Breast epithelium (tissue), 4 donors: ENCODE results near the gene PPP5C. TPM values are rescaled to one million over a fixed set of nuclear protein-coding genes. Genes with fewer than 3 reads are reported as not detected.

Experiments used
- DNase-seq, 2 donors: peaks; one replicate each; pipeline ENCODE4 v3.0.0-alpha.2; 2019; ENCODE audit warnings: low spot score in 2 of 2
- H3K27ac ChIP-seq, 2 donors: fragments of 200-600 bp; sonication (generic) in 1 of 2; one replicate each; pipeline ENCODE4 v1.5.1; 2016 to 2019; ENCODE audit warnings: mild to moderate bottlenecking in 1 of 2
- H3K27me3 ChIP-seq, 2 donors: fragments of 200-600 bp; sonication (generic) in 1 of 2; one replicate each; pipeline versions ENCODE4 v1.5.1 to v1.6.0; 2017 to 2019; ENCODE audit warnings: control low read depth in 1 of 2, mild to moderate bottlenecking in 1 of 2
- H3K36me3 ChIP-seq: fragments of 200-600 bp; one replicate; pipeline ENCODE4 v1.5.1; 2019
- H3K4me1 ChIP-seq, 2 donors: fragments of 200-600 bp; sonication (generic); one replicate each; pipeline ENCODE4 v1.5.1; 2016 to 2019; ENCODE audit warnings: control low read depth in 1 of 2
- H3K4me3 ChIP-seq, 3 donors: fragments of 200-600 bp; sonication (generic); 1 replicate in 2 of 3; 2 replicates in 1 of 3; pipeline ENCODE4 v1.5.1; 2016 to 2019; ENCODE audit warnings: mild to moderate bottlenecking in 3 of 3, moderate library complexity in 2 of 3
- H3K9me3 ChIP-seq, 2 donors: fragments of 200-600 bp; sonication (generic) in 1 of 2; one replicate each; pipeline ENCODE4 v1.5.1; 2016 to 2019; ENCODE audit warnings: control low read depth in 1 of 2
- CTCF ChIP-seq, 3 donors: fragments of 450-650 bp; IDR thresholded peaks; one replicate each; pipeline ENCODE4 v1.5.1; 2016 to 2017; ENCODE audit warnings: antibody characterized with exemption in 3 of 3, mild to moderate bottlenecking in 3 of 3, moderate library complexity in 3 of 3
- POLR2A ChIP-seq: fragments of 450-650 bp; IDR thresholded peaks from one replicate; pipeline ENCODE4 v1.6.1; 2016; ENCODE audit warnings: antibody characterized with exemption, mild to moderate bottlenecking, moderate library complexity
- POLR2AphosphoS5 ChIP-seq, 3 donors: sonication (generic); formaldehyde crosslinking; IDR thresholded peaks; one replicate each; pipeline ENCODE4 v1.6.1; 2017; ENCODE audit warnings: antibody characterized with exemption in 3 of 3
- intact Hi-C: fragments of 100-400 bp; cut with DNase I; formaldehyde crosslinking; loops from one replicate; pipeline ENCODE4 v1.15.1; 2023; ENCODE audit warnings: low total_unique reads
- total RNA-seq, 3 donors: library from RNA; depleted of rRNA; stranded (reverse); fragments of >200 nt; gene quantifications; one replicate each; pipeline ENCODE4 v1.1.0, GENCODE V29; 2016

The PPP5C gene
- total RNA-seq, 3 donors from 2014 or later = 41.3 to 72.4 (median 58.7) TPM

GRCh38 chr19:46299695-46300094, 47.2 kb upstream of the PPP5C start:
- TF ChIP-seq CTCF (IDR thresholded peaks at IDR 0.05) = no peak
- no peak for TF ChIP-seq POLR2A
- TF ChIP-seq POLR2AphosphoS5 (IDR thresholded peaks at IDR 0.05) = no peak
- Histone ChIP-seq H3K36me3 (no peaks in the 10 kb centered on the region), H3K9me3 (no peaks in the 10 kb centered on the region), H3K4me3 (peak overlapping the region in 2 of 3 donors; percentile 48 to 61), H3K27ac (peak overlapping the region; percentile 74 to 83), H3K27me3 (no peaks in the 10 kb centered on the region), H3K4me1 (peaks cover 7 to 36% of the 10 kb centered on the region in 2 donors)
- intact Hi-C loops = no loop called here
- DNase-seq = no peak

- Histone ChIP-seq H3K27ac (no peak overlapping the region), H3K27me3 (no peaks in the 10 kb centered on the region), H3K4me1 (peaks cover 4 to 25% of the 10 kb centered on the region in 2 donors), H3K4me3 (peak overlapping the region in 1 of 3 donors; percentile 47), H3K9me3 (peaks cover 0 to 12% of the 10 kb centered on the region in 2 donors), H3K36me3 (no peaks in the 10 kb centered on the region)
- intact Hi-C loops = no loop called here
- no peak for TF ChIP-seq CTCF (IDR thresholded peaks at IDR 0.05)
- no peak for TF ChIP-seq POLR2AphosphoS5 (IDR thresholded peaks at IDR 0.05)
- no peak for TF ChIP-seq POLR2A
- DNase-seq = no peak
Measured at GRCh38 chr19:46303322-46303690, 43.6 kb upstream of the PPP5C start.

GRCh38 chr19:46303691-46304397, 43.0 kb upstream of the PPP5C start:
- Histone ChIP-seq H3K27ac (no peak overlapping the region), H3K4me3 (peak overlapping the region in 2 of 3 donors; percentile 13 to 47), H3K27me3 (no peaks in the 10 kb centered on the region), H3K36me3 (no peaks in the 10 kb centered on the region), H3K4me1 (peaks cover 4 to 20% of the 10 kb centered on the region in 2 donors), H3K9me3 (peaks cover 0 to 12% of the 10 kb centered on the region in 2 donors)
- intact Hi-C loops = no loop called here
- TF ChIP-seq POLR2AphosphoS5 (IDR thresholded peaks at IDR 0.05) (no peak), POLR2A (no peak), CTCF (IDR thresholded peaks at IDR 0.05) (no peak)
- DNase-seq = peak; percentile 54 to 74

- intact Hi-C loops = no loop called here
- no peak for DNase-seq
- no peak overlapping the region for H3K4me3 ChIP-seq
- H3K27me3 ChIP-seq = no peaks in the 10 kb centered on the region
- H3K36me3 ChIP-seq = no peaks in the 10 kb centered on the region
- TF ChIP-seq CTCF (IDR thresholded peaks at IDR 0.05) = no peak
- TF ChIP-seq POLR2A = no peak
- TF ChIP-seq POLR2AphosphoS5 (IDR thresholded peaks at IDR 0.05) = no peak
- no peak overlapping the region for H3K27ac ChIP-seq
- no peaks in the 10 kb centered on the region for H3K4me1 ChIP-seq
- H3K9me3 ChIP-seq = peaks cover 0 to 12% of the 10 kb centered on the region in 2 donors
Measured at GRCh38 chr19:46306501-46306900, 40.4 kb upstream of the PPP5C start.

- Histone ChIP-seq H3K4me3 (no peak overlapping the region), H3K36me3 (no peaks in the 10 kb centered on the region), H3K27ac (no peak overlapping the region), H3K27me3 (no peaks in the 10 kb centered on the region), H3K4me1 (no peaks in the 10 kb centered on the region), H3K9me3 (peaks cover 0 to 12% of the 10 kb centered on the region in 2 donors)
- intact Hi-C loops = no loop called here
- TF ChIP-seq POLR2AphosphoS5 (IDR thresholded peaks at IDR 0.05) (no peak), CTCF (IDR thresholded peaks at IDR 0.05) (no peak), POLR2A (no peak)
- no peak for DNase-seq
Measured at GRCh38 chr19:46308510-46308909, 38.4 kb upstream of the PPP5C start.
